K562 (cell line): Measurements from ENCODE around the gene HOXA7. TPM values are rescaled to one million over a fixed set of nuclear protein-coding genes. Genes with fewer than 3 reads are reported as not detected.

ENCODE experiments used
- ATAC-seq: fragments of 200-7000 bp; cut with Tn5 transposase; 3 replicates; pipeline ENCODE4 v1.9.1; 2020; ENCODE audit warnings: moderate library complexity
- BruUV-seq: library from RNA; stranded (reverse); fragments of 400-500 nt; replicated peaks from 2 replicates; lab custom pipeline; 2021; lab: Mats Ljungman, UMichigan
- CTCF ChIA-PET: fragments of 300-600 bp; formaldehyde crosslinking; extraction: SDS; loops from one replicate; lab custom pipeline; 2021; ENCODE audit warnings: low intra/inter-chr PET ratio; lab: Yijun Ruan, JAX
- POLR2A ChIA-PET: fragments of 300-600, 350-650 bp; sonication (Branson Sonifier 250); formaldehyde crosslinking; extraction: SDS; loops from one replicate; lab custom pipeline; 2021; ENCODE audit warnings: antibody characterized with exemption, inconsistent platforms; lab: Yijun Ruan, JAX
- DNase-seq, 4 experiments: peaks; one replicate each; pipeline versions ENCODE4 v3.0.0 to v3.0.0-alpha.2; 2011 to 2018; ENCODE audit warnings: low spot score in 3 of 4, mixed read lengths in 3 of 4; ENCODE audit errors: extremely low read depth in 1 of 4
- FAIRE-seq: peaks from 2 replicates; lab custom pipeline; 2011; peaks lifted over from hg19 to GRCh38; lab: Jason Lieb, UNC
- H2AFZ ChIP-seq: 2 replicates; pipeline ENCODE4 v1.6.0; 2011; ENCODE audit warnings: low read depth, low read length, control low read depth, inconsistent platforms
- H3K27ac ChIP-seq: fragments of 200-600 bp; 3 replicates; pipeline ENCODE4 v1.8.0; 2011; ENCODE audit warnings: low read depth, mild to moderate bottlenecking, control low read depth, inconsistent platforms, low read length, moderate library complexity, mixed read lengths; ENCODE audit errors: extremely low read depth
- H3K27me3 ChIP-seq, 2 experiments: fragments of 300-600 bp in 1 of 2; 2 replicates in 1 of 2; 3 replicates in 1 of 2; pipeline versions ENCODE4 v1.6.0 to v1.8.0; 2011; ENCODE audit warnings: inconsistent platforms in 2 of 2, low read length in 2 of 2, mild to moderate bottlenecking in 1 of 2, mixed read lengths in 1 of 2, moderate library complexity in 1 of 2; ENCODE audit not compliant: control insufficient read depth in 2 of 2, insufficient read depth in 2 of 2
- H3K36me3 ChIP-seq: fragments of 300-600 bp; 3 replicates; pipeline ENCODE4 v1.8.0; 2011; ENCODE audit warnings: mild to moderate bottlenecking, low read length, inconsistent platforms; ENCODE audit not compliant: control insufficient read depth, insufficient read depth
- H3K4me1 ChIP-seq, 2 experiments: fragments of 200-600 bp in 1 of 2; replicated peaks in 1 of 2; 2 replicates in 1 of 2; 3 replicates in 1 of 2; pipeline versions ENCODE4 v1.5.1 to v1.8.0; 2011; ENCODE audit warnings: inconsistent platforms in 2 of 2, low read length in 2 of 2, mild to moderate bottlenecking in 1 of 2, mixed read lengths in 1 of 2, moderate library complexity in 1 of 2; ENCODE audit not compliant: control insufficient read depth in 2 of 2, insufficient read depth in 2 of 2
- H3K4me2 ChIP-seq: 2 replicates; pipeline ENCODE4 v1.6.1; 2011; ENCODE audit warnings: low read length, control low read depth, inconsistent platforms, mixed read lengths; ENCODE audit not compliant: insufficient read depth
- H3K4me3 ChIP-seq: fragments of 200-600 bp; sonication (generic), shearing (Covaris generic); 2 replicates; pipeline ENCODE4 v1.5.1; 2016; ENCODE audit warnings: control low read depth, inconsistent platforms
- H3K79me2 ChIP-seq: fragments of 200-600 bp; 3 replicates; pipeline ENCODE4 v1.8.0; 2011; ENCODE audit warnings: low read length, inconsistent platforms; ENCODE audit not compliant: control insufficient read depth, insufficient read depth
- H3K9ac ChIP-seq, 2 experiments: 2 replicates each; pipeline versions ENCODE4 v1.6.0 to v1.6.1; 2011; ENCODE audit warnings: low read depth in 2 of 2, low read length in 2 of 2, control low read depth in 1 of 2, inconsistent platforms in 1 of 2, mild to moderate bottlenecking in 1 of 2, mixed read lengths in 1 of 2; ENCODE audit not compliant: insufficient read depth in 1 of 2
- H3K9me1 ChIP-seq: one replicate; pipeline ENCODE4 v1.6.0; 2011; ENCODE audit warnings: inconsistent platforms, mild to moderate bottlenecking, low read length, moderate library complexity; ENCODE audit not compliant: control insufficient read depth, insufficient read depth
- H3K9me3 ChIP-seq: replicated peaks from 2 replicates; pipeline ENCODE4 v1.5.1; 2011; ENCODE audit warnings: low read depth, low read length, inconsistent platforms; ENCODE audit not compliant: control insufficient read depth, insufficient read depth
- H4K20me1 ChIP-seq: replicated peaks from 2 replicates; pipeline ENCODE4 v1.6.1; 2011; ENCODE audit warnings: low read length, inconsistent platforms, mixed read lengths; ENCODE audit not compliant: control insufficient read depth, insufficient read depth
- CAMTA2 ChIP-seq: fragments of 250-450 bp; sonication (Bioruptor Pico); conservative IDR thresholded peaks from 2 replicates; pipeline ENCODE4 v1.5.1; 2022
- HDGF ChIP-seq: fragments of 450-650 bp; IDR thresholded peaks from 2 replicates; pipeline ENCODE4 v1.6.1; 2016
- KLF10 ChIP-seq: fragments of 250-450 bp; sonication (Bioruptor Pico); IDR thresholded peaks from 2 replicates; pipeline ENCODE4 v1.6.1; 2021; ENCODE audit warnings: matching md5 sums
- MAFG ChIP-seq: fragments of 450-650 bp; conservative IDR thresholded peaks from 2 replicates; pipeline ENCODE4 v1.6.1; 2016; ENCODE audit warnings: missing genetic modification characterization, missing compliant biosample characterization
- MNT ChIP-seq, 2 experiments: fragments of 450-650 bp; conservative IDR thresholded peaks; 2 replicates each; pipeline ENCODE4 v1.6.1; 2017; ENCODE audit warnings: mild to moderate bottlenecking in 2 of 2, moderate library complexity in 2 of 2
- NELFE ChIP-seq: IDR thresholded peaks from 2 replicates; pipeline ENCODE4 v1.6.1; 2011; ENCODE audit warnings: mild to moderate bottlenecking; ENCODE audit not compliant: insufficient read depth, insufficient read length
- PHF20 ChIP-seq: fragments of 450-650 bp; IDR thresholded peaks from 2 replicates; pipeline ENCODE4 v1.6.1; 2018; ENCODE audit not compliant: partially characterized antibody
- PHF8 ChIP-seq: fragments of 200-600 bp; sonication (generic); IDR thresholded peaks from 2 replicates; pipeline ENCODE4 v1.6.1; 2012; ENCODE audit warnings: mixed run types, mild to moderate bottlenecking, inconsistent platforms, low read length, moderate library complexity, borderline replicate concordance
- POLR2H ChIP-seq: IDR thresholded peaks from 2 replicates; pipeline ENCODE4 v1.6.1; 2016; ENCODE audit warnings: missing genetic modification characterization, low read depth, mild to moderate bottlenecking, control low read depth, missing compliant biosample characterization, moderate library complexity
- PRPF4 ChIP-seq: fragments of 200-400 bp; formaldehyde crosslinking; IDR thresholded peaks from one replicate; pipeline ENCODE4 v1.6.1; 2017; ENCODE audit warnings: low read length, low read depth, mild to moderate bottlenecking; ENCODE audit not compliant: insufficient read depth, poor library complexity, severe bottlenecking
- PYGO2 ChIP-seq: fragments of 450-650 bp; IDR thresholded peaks from 2 replicates; pipeline ENCODE4 v1.6.1; 2016; ENCODE audit warnings: mild to moderate bottlenecking, missing genetic modification characterization, moderate library complexity, missing compliant biosample characterization
- RNF2 ChIP-seq: sonication (generic); IDR thresholded peaks from 2 replicates; pipeline ENCODE4 v1.6.1; 2016
- SETDB1 ChIP-seq: IDR thresholded peaks from one replicate; pipeline ENCODE4 v1.6.1; 2012; ENCODE audit warnings: low read length, control low read depth, inconsistent platforms
- SMARCA5 ChIP-seq: fragments of 450-650 bp; IDR thresholded peaks from 2 replicates; pipeline ENCODE4 v1.6.1; 2016
- SP2 ChIP-seq: IDR thresholded peaks from 2 replicates; pipeline ENCODE4 v1.6.1; 2011; ENCODE audit warnings: mild to moderate bottlenecking, low read depth, low read length, moderate library complexity; ENCODE audit not compliant: poor library complexity, severe bottlenecking; ENCODE audit errors: extremely low read depth
- TBL1XR1 ChIP-seq, 2 experiments: IDR thresholded peaks; 2 replicates each; pipeline ENCODE4 v1.6.1; 2012; ENCODE audit warnings: improper control_type of control experiment in 2 of 2, low read length in 2 of 2, mild to moderate bottlenecking in 1 of 2
- ZNF512 ChIP-seq: IDR thresholded peaks from 2 replicates; pipeline ENCODE4 v1.6.1; 2016; ENCODE audit warnings: missing genetic modification characterization, missing compliant biosample characterization
- ZNF589 ChIP-seq: fragments of 200-800 bp; sonication (Bioruptor generic); IDR thresholded peaks from 2 replicates; pipeline ENCODE4 v1.6.1; 2016; ENCODE audit warnings: low read depth, missing genetic modification characterization, missing compliant biosample characterization
- WGBS: fragments of 100-300 bp; shearing (Covaris generic); methylation state at CpG from one replicate; pipeline ENCODE4 v1.1.6; 2016; ENCODE audit warnings: low coverage, mixed read lengths; ENCODE audit not compliant: insufficient coverage; ENCODE audit errors: missing lambda C conversion rate; 5-methylcytosine and 5-hydroxymethylcytosine counted together
- in situ Hi-C: fragments of 300-500 bp; cut with MboI; formaldehyde crosslinking; loops from 4 replicates; pipeline ENCODE4 v1.15.0; 2018; ENCODE audit warnings: inconsistent platforms, mixed read lengths
- intact Hi-C: fragments of 100-400 bp; cut with micrococcal nuclease; formaldehyde crosslinking; loops from 2 replicates; pipeline ENCODE4 v1.14.2; 2022
- polyA plus RNA-seq, 8 experiments: library from polyadenylated mRNA; depleted of rRNA in 4 of 8; stranded (reverse) in 5 of 8; unstranded in 3 of 8; fragments of >200 nt; fragmentation: Nextera tagmentation in 2 of 8; fragmentation: Illumina TruSeq in 1 of 8; extraction: Ambion mirVana in 2 of 8; extraction: Trizol in 1 of 8; gene quantifications; 2 replicates each; pipeline versions ENCODE4 v1.2.1 to v1.2.3, GENCODE V29; 2011 to 2014; ENCODE audit warnings: inconsistent platforms in 1 of 8, missing spikeins in 1 of 8
- total RNA-seq, 7 experiments: library from RNA; depleted of rRNA in 6 of 7; stranded (reverse); fragments of >200 nt in 6 of 7; fragmentation: Illumina TruSeq in 2 of 7; extraction: Trizol in 2 of 7; gene quantifications; 2 replicates each; pipeline versions ENCODE4 v1.2.1 to v1.2.3, GENCODE V29; 2011 to 2021; ENCODE audit warnings: low replicate concordance in 1 of 7

Gene HOXA7
- total and polyA plus RNA-seq, 9 of the 15 experiments (the other 6 are each of a cell fraction or from before 2014, with no cell fraction given) = not detected

- H3K4me3 ChIP-seq = no peak overlapping the region
- H3K27me3 ChIP-seq = peaks cover 30 to 88% of the 10 kb centered on the region in 2 experiments
- POLR2A ChIA-PET = interaction anchor here (0.7 kb wide), 1 partner anchor 469 kb away, joined by 4 read pairs; no protein-coding TSS in a partner anchor
- H3K9me1 ChIP-seq = no peaks in the 10 kb centered on the region
- H2AFZ ChIP-seq = no peak overlapping the region
- FAIRE-seq (no peak), DNase-seq (no peak), ATAC-seq (no peak)
- CTCF ChIA-PET = no interaction called here
- H3K4me1 ChIP-seq = peaks cover 0 to 14% of the 10 kb centered on the region in 2 experiments; a peak in 2 of 5 replicates
- H3K79me2 ChIP-seq = no peaks in the 10 kb centered on the region
- H3K27ac ChIP-seq = no peak overlapping the region
- intact Hi-C loops = no loop called here
- no peaks in the 10 kb centered on the region for H3K9me3 ChIP-seq
- TF ChIP-seq TBL1XR1 (IDR thresholded peaks at IDR 0.05; ENCODE audit: low read length in 2 of 2) (no peak), MNT (conservative IDR thresholded peaks at IDR 0.05) (no peak), NELFE (no peak), SP2 (no peak), HDGF (no peak), KLF10 (CRISPR knock-in tag) (no peak), SMARCA5 (no peak), POLR2H (tag) (no peak), ZNF512 (tag) (no peak), MAFG (tag) (no peak), CAMTA2 (CRISPR knock-in tag) (no peak), ZNF589 (CRISPR knock-in tag) (no peak), PRPF4 (no peak), PYGO2 (tag) (no peak), PHF20 (no peak), RNF2 (no peak), SETDB1 (no peak), PHF8 (no peak)
- no TSS peak for BruUV-seq
- 13% methylated on average over 25 of the region's 31 CpGs for WGBS
- H4K20me1 ChIP-seq = no peaks in the 10 kb centered on the region
- no peak overlapping the region for H3K9ac ChIP-seq
- H3K4me2 ChIP-seq = no peak overlapping the region
- no peaks in the 10 kb centered on the region for H3K36me3 ChIP-seq
- in situ Hi-C loops = loop anchor here (10.0 kb wide), 1 partner anchor 290 kb away; no protein-coding TSS in a partner anchor
Observed at GRCh38 chr7:27144781-27145164, 11.7 kb downstream of the HOXA7 start.
